Embryonic facial prominence (tissue), 1 donor: Measurements from ENCODE around the gene KRT71.

ENCODE experiments used
- DNase-seq: peaks from one replicate; pipeline ENCODE4 v3.0.0-alpha.2; 2016; ENCODE audit errors: extremely low spot score

The KRT71 gene

GRCh38 chr12:52539083-52539820, 13.7 kb downstream of the KRT71 start:
- peak; percentile 76 for DNase-seq

- no peak for DNase-seq
Measured at GRCh38 chr12:52537101-52537500, 15.8 kb downstream of the KRT71 start.

- no peak for DNase-seq
Measured at GRCh38 chr12:52535574-52535973, 17.4 kb downstream of the KRT71 start.

GRCh38 chr12:52534482-52534881, 18.5 kb downstream of the KRT71 start:
- DNase-seq, result no peak

GRCh38 chr12:52533686-52534470, 19.1 kb downstream of the KRT71 start:
- DNase-seq, result no peak

GRCh38 chr12:52532636-52533035, 20.3 kb downstream of the KRT71 start:
- DNase-seq, result no peak

- DNase-seq, result no peak
Measured at GRCh38 chr12:52531566-52532300, 21.2 kb downstream of the KRT71 start.

- DNase-seq, result no peak
Measured at GRCh38 chr12:52530905-52531304, 22.0 kb downstream of the KRT71 start.

GRCh38 chr12:52530366-52530765, 22.6 kb downstream of the KRT71 start:
- no peak for DNase-seq

- no peak for DNase-seq
Measured at GRCh38 chr12:52529846-52530245, 23.1 kb downstream of the KRT71 start.

- DNase-seq, result no peak
Measured at GRCh38 chr12:52529417-52529816, 23.5 kb downstream of the KRT71 start.

- no peak for DNase-seq
Measured at GRCh38 chr12:52528641-52529143, 24.3 kb downstream of the KRT71 start.

GRCh38 chr12:52527121-52527800, 25.7 kb downstream of the KRT71 start:
- no peak for DNase-seq

GRCh38 chr12:52526511-52526951, 26.4 kb downstream of the KRT71 start:
- DNase-seq, result no peak

- DNase-seq, result no peak
Measured at GRCh38 chr12:52525661-52526499, 27.1 kb downstream of the KRT71 start.

- DNase-seq, result no peak
Measured at GRCh38 chr12:52524898-52525591, 27.9 kb downstream of the KRT71 start.

- DNase-seq, result peak; percentile 34
Measured at GRCh38 chr12:52524241-52524897, 28.6 kb downstream of the KRT71 start.

GRCh38 chr12:52523824-52524223, 29.1 kb downstream of the KRT71 start:
- no peak for DNase-seq

- DNase-seq, result no peak
Measured at GRCh38 chr12:52522346-52523011, 30.5 kb downstream of the KRT71 start.
